Ovary (tissue), 3 donors: ENCODE measurements around the gene HTR3B.

Source experiments
- CTCF ChIP-seq, 3 donors: fragments of 450-650 bp in 2 of 3; fragments of 200-600 bp in 1 of 3; IDR thresholded peaks; one replicate each; pipeline versions ENCODE4 v1.5.1 to v1.8.0; 2016 to 2022; ENCODE audit warnings: antibody characterized with exemption in 3 of 3, mild to moderate bottlenecking in 1 of 3
- POLR2A ChIP-seq: fragments of 450-650 bp; IDR thresholded peaks from one replicate; pipeline ENCODE4 v1.6.1; 2017; ENCODE audit warnings: antibody characterized with exemption, mild to moderate bottlenecking, moderate library complexity
- donor health status: DM: no; HTN: no; CAD: no.

DNA sequence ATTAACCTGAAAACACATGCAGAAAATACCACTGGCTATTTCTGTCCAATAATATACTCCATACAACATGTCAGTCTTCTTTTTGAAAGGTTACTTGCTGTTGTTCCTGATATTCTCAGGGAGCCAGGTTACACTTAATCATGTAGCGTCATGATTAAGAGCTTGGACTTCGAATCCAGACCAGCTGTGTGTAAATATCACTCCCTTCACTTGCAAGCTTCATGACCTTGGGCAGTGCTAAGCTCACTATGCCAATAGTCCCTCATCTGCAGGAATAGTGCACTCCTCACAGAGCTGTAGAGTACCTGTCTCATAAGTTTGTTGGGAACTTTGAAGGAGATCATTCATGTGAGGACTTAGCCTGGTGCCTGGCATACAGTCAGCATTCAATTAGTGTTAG is 1.9 kb downstream of the HTR3B start:
- TF ChIP-seq CTCF (IDR thresholded peaks at IDR 0.05), result no peak
- TF ChIP-seq POLR2A, result no peak
